SK-N-MC (cell line): Measurements from ENCODE around the gene DGKZ.

Source experiments
- DNase-seq: peaks from one replicate; pipeline ENCODE4 v3.0.0-alpha.2; 2011; ENCODE audit warnings: low read depth, low spot score
- H3K27ac ChIP-seq: fragments of 200-600 bp; sonication (generic); 2 replicates; pipeline ENCODE4 v1.5.1; 2016; ENCODE audit warnings: mixed run types
- H3K36me3 ChIP-seq: fragments of 200-600 bp; sonication (generic); 2 replicates; pipeline ENCODE4 v1.6.1; 2017; ENCODE audit warnings: antibody characterized with exemption, low read length, mixed read lengths; ENCODE audit not compliant: insufficient read depth
- H3K4me3 ChIP-seq: fragments of 200-600 bp; sonication (generic); 2 replicates; pipeline ENCODE4 v1.5.1; 2016
- H3K9ac ChIP-seq: fragments of 200-600 bp; sonication (generic); 2 replicates; pipeline ENCODE4 v1.8.0; 2017; ENCODE audit warnings: mixed run types, mixed read lengths; ENCODE audit not compliant: insufficient read length
- H3K9me3 ChIP-seq: fragments of 200-600 bp; sonication (generic); 2 replicates; pipeline ENCODE4 v1.6.1; 2017; ENCODE audit warnings: low read depth, mild to moderate bottlenecking, antibody characterized with exemption, low read length, moderate library complexity, mixed read lengths
- EZH2 ChIP-seq: fragments of 200-600 bp; sonication (generic); IDR thresholded peaks from one replicate; pipeline ENCODE4 v1.6.1; 2017; ENCODE audit warnings: antibody characterized with exemption
- FOXP2 ChIP-seq: optimal IDR thresholded peaks from 2 replicates; pipeline ENCODE3; 2011; ENCODE audit warnings: mild to moderate bottlenecking, moderate library complexity; ENCODE audit not compliant: insufficient read depth; ENCODE audit errors: extremely low read length, control extremely low read depth
- POLR2AphosphoS5 ChIP-seq: IDR thresholded peaks from 2 replicates; pipeline ENCODE4 v1.6.1; 2012; ENCODE audit warnings: mild to moderate bottlenecking, low read depth, low read length, borderline replicate concordance

The DGKZ gene

GRCh38 chr11:46359953-46360352 is 12.7 kb downstream of the DGKZ start:
- DNase-seq, result no peak
- TF ChIP-seq FOXP2 (no peak), POLR2AphosphoS5 (no peak)
- H3K9ac ChIP-seq, result no peak overlapping the region
- H3K4me3 ChIP-seq, result no peak overlapping the region
- H3K27ac ChIP-seq, result peak overlapping the region; percentile 77; the same call in 1 of the 2 replicates
- no peaks in the 10 kb centered on the region; the same call in 1 of the 2 replicates for H3K36me3 ChIP-seq
- no peaks in the 10 kb centered on the region for H3K9me3 ChIP-seq

- DNase-seq, result no peak
- Histone ChIP-seq H3K9ac (peak overlapping the region; percentile 60), H3K9me3 (no peaks in the 10 kb centered on the region), H3K36me3 (no peaks in the 10 kb centered on the region; the same call in 1 of the 2 replicates), H3K4me3 (peak overlapping the region; percentile 44), H3K27ac (peak overlapping the region; percentile 65)
- TF ChIP-seq EZH2, result no peak
- no peak for TF ChIP-seq FOXP2
- no peak for TF ChIP-seq POLR2AphosphoS5
These were observed 13.6 kb downstream of the DGKZ start for GRCh38 chr11:46360878-46361277.

GRCh38 chr11:46361283-46362155 is 14.3 kb downstream of the DGKZ start:
- TF ChIP-seq POLR2AphosphoS5, result no peak
- no peak for TF ChIP-seq EZH2
- no peak for TF ChIP-seq FOXP2
- Histone ChIP-seq H3K9me3 (no peaks in the 10 kb centered on the region), H3K9ac (peak overlapping the region; percentile 60), H3K27ac (peak overlapping the region; percentile 65), H3K36me3 (no peaks in the 10 kb centered on the region; the same call in 1 of the 2 replicates), H3K4me3 (peak overlapping the region; percentile 44)
- no peak for DNase-seq

- H3K36me3 ChIP-seq, result no peaks in the 10 kb centered on the region; the same call in 1 of the 2 replicates
- no peak for DNase-seq
- H3K9me3 ChIP-seq, result no peaks in the 10 kb centered on the region
- H3K4me3 ChIP-seq, result no peak overlapping the region
- no peak overlapping the region for H3K9ac ChIP-seq
- H3K27ac ChIP-seq, result no peak overlapping the region
- no peak for TF ChIP-seq POLR2AphosphoS5
- no peak for TF ChIP-seq FOXP2
- no peak for TF ChIP-seq EZH2
These were observed 15.1 kb downstream of the DGKZ start for GRCh38 chr11:46362156-46363030.

GRCh38 chr11:46363031-46363407 is 15.8 kb downstream of the DGKZ start:
- no peak overlapping the region for H3K27ac ChIP-seq
- no peaks in the 10 kb centered on the region for H3K9me3 ChIP-seq
- H3K4me3 ChIP-seq, result no peak overlapping the region
- H3K9ac ChIP-seq, result no peak overlapping the region
- H3K36me3 ChIP-seq, result no peaks in the 10 kb centered on the region; the same call in 1 of the 2 replicates
- no peak for TF ChIP-seq EZH2
- no peak for TF ChIP-seq POLR2AphosphoS5
- no peak for TF ChIP-seq FOXP2
- DNase-seq, result no peak

GRCh38 chr11:46363455-46364005 is 16.3 kb downstream of the DGKZ start:
- DNase-seq, result no peak
- no peak overlapping the region for H3K9ac ChIP-seq
- H3K9me3 ChIP-seq, result no peaks in the 10 kb centered on the region
- no peak for TF ChIP-seq FOXP2
- no peak for TF ChIP-seq EZH2
- TF ChIP-seq POLR2AphosphoS5, result no peak
- no peak overlapping the region for H3K4me3 ChIP-seq
- H3K36me3 ChIP-seq, result no peaks in the 10 kb centered on the region; the same call in 1 of the 2 replicates
- H3K27ac ChIP-seq, result no peak overlapping the region

- H3K36me3 ChIP-seq, result no peaks in the 10 kb centered on the region; the same call in 1 of the 2 replicates
- TF ChIP-seq POLR2AphosphoS5 (no peak), EZH2 (no peak), FOXP2 (no peak)
- H3K9me3 ChIP-seq, result no peaks in the 10 kb centered on the region
- no peak overlapping the region for H3K27ac ChIP-seq
- no peak for DNase-seq
- no peak overlapping the region for H3K9ac ChIP-seq
- no peak overlapping the region for H3K4me3 ChIP-seq
These were observed 16.8 kb downstream of the DGKZ start for GRCh38 chr11:46364056-46364455.

GRCh38 chr11:46364791-46365190 is 17.5 kb downstream of the DGKZ start:
- H3K36me3 ChIP-seq, result peaks cover 2% of the 10 kb centered on the region; the same call in 1 of the 2 replicates
- no peak for DNase-seq
- no peak overlapping the region for H3K27ac ChIP-seq
- no peak overlapping the region for H3K4me3 ChIP-seq
- TF ChIP-seq POLR2AphosphoS5, result no peak
- no peak for TF ChIP-seq EZH2
- TF ChIP-seq FOXP2, result no peak
- no peaks in the 10 kb centered on the region for H3K9me3 ChIP-seq
- H3K9ac ChIP-seq, result no peak overlapping the region
